Skeletal muscle tissue (tissue), 4 donors: ENCODE data around the gene SNX5. TPM values are rescaled to one million over a fixed set of nuclear protein-coding genes. Genes with fewer than 3 reads are reported as not detected.

ENCODE experiments used
- H3K27ac ChIP-seq: one replicate; pipeline ENCODE4 v1.7.0; 2013; ENCODE audit warnings: mild to moderate bottlenecking, low read depth, low read length, inconsistent platforms
- H3K27me3 ChIP-seq, 3 donors: one replicate each; pipeline ENCODE4 v1.7.0; 2013; ENCODE audit warnings: low read length in 3 of 3; ENCODE audit not compliant: control insufficient read depth in 3 of 3, insufficient read depth in 3 of 3
- H3K36me3 ChIP-seq, 3 donors: one replicate each; pipeline ENCODE4 v1.7.0; 2013; ENCODE audit warnings: low read length in 3 of 3; ENCODE audit not compliant: control insufficient read depth in 3 of 3, insufficient read depth in 3 of 3
- H3K4me1 ChIP-seq, 3 donors: one replicate each; pipeline ENCODE4 v1.7.0; 2013; ENCODE audit warnings: low read length in 3 of 3, mild to moderate bottlenecking in 3 of 3; ENCODE audit not compliant: control insufficient read depth in 3 of 3, insufficient read depth in 3 of 3
- H3K4me3 ChIP-seq, 3 donors: one replicate each; pipeline ENCODE4 v1.7.0; 2013; ENCODE audit warnings: low read length in 3 of 3
- H3K9ac ChIP-seq, 3 donors: one replicate each; pipeline ENCODE4 v1.7.0; 2013; ENCODE audit warnings: low read length in 3 of 3, mild to moderate bottlenecking in 3 of 3, moderate library complexity in 2 of 3, low read depth in 1 of 3
- H3K9me3 ChIP-seq, 3 donors: one replicate each; pipeline ENCODE4 v1.7.0; 2013; ENCODE audit warnings: low read length in 3 of 3; ENCODE audit not compliant: control insufficient read depth in 3 of 3
- total RNA-seq: library from RNA; depleted of rRNA; stranded (reverse); fragments of >200 nt; gene quantifications from one replicate; pipeline ENCODE4 v1.2.3, GENCODE V29; 2014
- donor health status: Osteomylitis.

The SNX5 gene
- total RNA-seq, 1 donor from 2014 or later = 95.0 TPM

DNA sequence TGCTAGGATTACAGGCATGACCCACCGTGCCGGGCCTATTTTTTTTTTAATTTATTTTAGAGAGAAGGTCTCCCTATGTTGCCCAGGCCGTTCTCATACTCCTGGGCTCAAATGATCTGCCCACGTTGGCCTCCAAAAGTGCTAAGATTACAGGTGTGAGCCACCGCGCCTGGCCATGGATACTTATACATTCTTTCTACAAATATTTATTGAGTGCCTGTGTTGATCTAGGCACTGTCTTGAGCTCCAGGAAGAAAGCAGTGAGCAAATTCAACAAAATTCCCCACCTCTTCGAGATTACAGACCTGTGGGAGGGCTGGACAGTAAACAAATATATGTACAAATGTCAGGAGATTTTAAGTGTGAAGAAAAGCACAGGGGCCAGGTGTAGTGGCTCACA is 38.1 kb upstream of the SNX5 start:
- Histone ChIP-seq H3K36me3 (no peaks in the 10 kb centered on the region), H3K4me1 (peaks cover 7 to 21% (median 10%) of the 10 kb centered on the region in 3 donors), H3K9me3 (no peaks in the 10 kb centered on the region)

DNA sequence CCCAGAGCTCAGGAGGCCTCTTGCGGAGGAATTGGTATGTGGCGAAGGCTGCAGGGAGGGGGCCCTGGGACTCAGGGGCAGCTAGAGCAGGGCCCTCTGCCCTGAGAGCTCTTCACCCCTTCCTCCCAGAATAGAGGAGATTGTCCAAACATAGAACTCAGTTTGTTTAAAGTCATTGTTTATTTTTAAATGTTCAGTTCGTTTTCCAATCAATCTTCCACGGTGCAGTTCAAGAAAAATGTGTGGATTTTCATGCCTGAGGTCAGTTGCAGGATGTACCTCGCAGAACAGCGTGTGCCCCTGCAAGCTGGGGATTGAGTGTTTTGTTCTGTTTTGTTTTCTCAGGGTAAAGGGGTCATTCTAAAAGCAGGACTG is 37.4 kb upstream of the SNX5 start:
- H3K9me3 ChIP-seq = no peaks in the 10 kb centered on the region
- H3K27me3 ChIP-seq = no peaks in the 10 kb centered on the region
- H3K4me1 ChIP-seq = peaks cover 7 to 26% (median 17%) of the 10 kb centered on the region in 3 donors
- no peak overlapping the region for H3K4me3 ChIP-seq
- peak overlapping the region in 1 of 3 donors; percentile 47 for H3K9ac ChIP-seq
- H3K27ac ChIP-seq = no peak overlapping the region
- no peaks in the 10 kb centered on the region for H3K36me3 ChIP-seq

More for the DNA sequence above, 38.1 kb upstream of the SNX5 start:
- Histone ChIP-seq H3K27me3 (no peaks in the 10 kb centered on the region), H3K27ac (no peak overlapping the region), H3K4me3 (no peak overlapping the region), H3K9ac (no peak overlapping the region)

DNA sequence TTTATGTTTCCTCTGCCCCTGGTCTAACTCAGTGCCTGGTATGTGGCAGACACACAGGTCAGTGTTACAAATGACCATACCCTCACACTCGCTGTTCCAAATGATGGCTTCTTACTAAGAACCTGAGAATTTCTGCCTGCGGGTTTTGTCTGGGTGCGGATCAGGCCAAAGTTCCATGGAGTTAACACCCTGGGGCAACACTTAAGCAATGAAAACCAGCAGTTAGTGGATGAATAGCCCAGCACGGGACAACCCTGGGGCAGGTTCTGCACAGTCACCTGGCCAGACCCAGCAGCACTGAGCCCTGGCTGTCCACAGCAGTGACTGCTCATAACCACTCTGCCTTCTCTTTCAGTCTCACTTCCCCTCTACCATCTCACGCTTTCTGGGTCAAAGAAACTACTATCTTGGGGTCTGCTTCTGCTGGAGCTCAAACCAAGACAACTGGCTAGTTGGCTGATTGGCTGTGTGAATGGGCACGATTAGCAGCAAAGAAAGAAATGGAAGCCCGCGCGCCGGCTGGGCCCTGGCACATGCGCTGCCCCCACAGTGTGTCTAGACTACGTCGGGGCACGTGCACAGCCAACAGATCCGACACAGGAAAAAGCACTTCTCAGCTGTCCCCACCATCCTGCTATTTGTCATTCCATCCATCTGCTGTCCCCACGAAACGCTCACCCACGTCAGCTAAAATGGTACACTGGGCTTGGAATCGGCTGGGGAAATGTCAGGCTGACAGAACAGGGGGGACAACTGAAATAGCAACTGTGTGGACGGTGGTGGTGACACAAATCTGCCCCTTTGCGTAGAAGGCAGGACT is 36.8 kb upstream of the SNX5 start:
- Histone ChIP-seq H3K27me3 (no peaks in the 10 kb centered on the region), H3K4me1 (peaks cover 7 to 26% (median 17%) of the 10 kb centered on the region in 3 donors), H3K4me3 (no peak overlapping the region), H3K27ac (peak overlapping the region; percentile 51), H3K9me3 (no peaks in the 10 kb centered on the region), H3K36me3 (no peaks in the 10 kb centered on the region), H3K9ac (peak overlapping the region in 1 of 3 donors; percentile 47)

DNA sequence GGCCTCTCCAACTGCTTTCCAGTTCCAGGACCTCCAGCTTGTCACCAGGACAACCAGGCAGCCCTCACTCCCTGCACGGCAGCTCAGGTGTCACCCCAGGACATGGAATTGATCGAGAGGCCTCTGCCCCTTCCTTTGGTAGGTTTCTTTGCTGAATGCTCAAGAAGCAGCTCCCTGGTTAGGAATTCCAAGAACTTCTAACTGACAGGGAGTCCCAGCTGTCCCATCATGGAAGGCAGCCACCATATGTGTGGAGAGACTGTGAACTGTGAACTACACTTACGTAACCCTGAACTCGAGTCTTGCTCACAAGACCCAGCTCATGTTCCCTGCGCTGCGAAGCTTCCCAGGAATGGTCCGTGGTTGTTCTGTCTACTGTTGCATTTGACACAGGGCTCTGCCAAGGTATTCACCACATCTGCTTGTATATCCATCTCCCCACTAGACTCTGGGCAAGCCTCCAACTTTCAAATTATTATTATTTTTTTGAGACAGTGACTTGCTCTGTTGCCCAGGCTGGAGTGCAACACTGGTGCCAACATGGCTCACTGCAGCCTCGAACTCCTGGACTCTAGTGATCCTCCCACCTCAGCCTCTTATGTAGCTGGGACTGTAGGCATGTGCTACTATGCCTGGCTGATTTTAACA is 35.9 kb upstream of the SNX5 start:
- H3K36me3 ChIP-seq = no peaks in the 10 kb centered on the region
- H3K9me3 ChIP-seq = no peaks in the 10 kb centered on the region
- peaks cover 7 to 26% (median 17%) of the 10 kb centered on the region in 3 donors for H3K4me1 ChIP-seq
- no peak overlapping the region for H3K9ac ChIP-seq
- H3K4me3 ChIP-seq = no peak overlapping the region
- H3K27ac ChIP-seq = peak overlapping the region; percentile 51
- H3K27me3 ChIP-seq = no peaks in the 10 kb centered on the region

DNA sequence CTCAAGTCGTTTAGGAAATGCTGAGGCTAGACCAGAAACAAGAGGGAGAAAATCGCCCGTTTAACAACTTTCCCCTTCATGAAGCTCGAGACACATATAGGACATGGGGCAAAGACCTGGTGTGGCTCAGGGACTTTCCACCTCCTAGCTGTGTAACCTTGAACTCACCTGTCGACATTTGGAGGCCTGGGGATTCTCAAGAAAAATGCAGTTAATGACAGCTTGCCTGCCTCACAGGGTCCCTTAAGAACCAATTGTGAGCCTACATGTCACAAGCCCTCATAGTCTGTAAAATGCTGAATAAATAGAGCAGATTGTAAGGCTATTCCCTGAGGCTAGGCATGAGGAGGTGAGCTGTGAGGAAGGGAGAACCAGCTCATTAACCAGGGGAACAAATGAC is 35.3 kb upstream of the SNX5 start:
- H3K27ac ChIP-seq = peak overlapping the region; percentile 51
- no peak overlapping the region for H3K9ac ChIP-seq

DNA sequence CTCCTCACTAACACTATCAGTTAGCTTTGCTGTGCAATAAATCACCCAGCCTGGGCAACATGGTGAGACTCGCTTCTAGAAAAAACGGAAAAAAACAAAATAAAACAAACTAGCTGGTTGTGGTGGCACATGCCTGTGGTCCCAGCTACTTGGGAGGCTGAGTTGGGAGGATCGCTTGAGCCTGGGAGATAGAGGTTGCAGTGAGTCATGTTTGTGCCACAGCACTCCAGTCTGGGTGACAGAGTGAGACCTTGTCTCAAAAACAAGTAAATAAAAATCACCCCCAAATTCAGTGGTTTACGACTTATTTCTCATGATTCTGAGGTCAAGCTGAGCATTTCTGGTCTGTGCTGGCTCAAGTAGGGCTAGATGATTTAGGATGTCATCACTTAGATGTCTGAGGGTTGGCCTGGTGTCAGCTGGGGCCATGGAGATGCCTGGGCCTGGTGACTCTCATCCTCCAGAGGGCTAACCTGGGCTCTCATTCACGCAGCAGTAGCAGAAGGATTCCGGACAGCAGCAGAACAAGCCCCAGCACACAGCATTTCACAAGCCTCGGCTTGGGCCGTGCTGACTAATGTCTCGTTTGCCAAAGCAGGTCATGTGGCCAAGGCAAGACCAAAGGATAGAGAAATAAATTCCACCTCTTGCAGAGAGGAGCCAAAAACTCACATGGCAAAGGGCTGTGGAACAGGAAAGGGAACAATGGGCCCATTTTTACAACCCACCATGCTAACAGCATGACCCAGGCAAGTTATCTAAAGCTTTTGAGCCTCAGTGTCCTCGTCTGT is 32.7 kb upstream of the SNX5 start:
- H3K36me3 ChIP-seq = no peaks in the 10 kb centered on the region
- H3K27ac ChIP-seq = no peak overlapping the region
- H3K9me3 ChIP-seq = no peaks in the 10 kb centered on the region
- no peaks in the 10 kb centered on the region for H3K27me3 ChIP-seq
- no peak overlapping the region for H3K4me3 ChIP-seq
- peak overlapping the region in 1 of 3 donors; percentile 54 for H3K9ac ChIP-seq
- peaks cover 9 to 24% (median 18%) of the 10 kb centered on the region in 3 donors for H3K4me1 ChIP-seq

More for the DNA sequence above, 35.3 kb upstream of the SNX5 start:
- no peak overlapping the region for H3K4me3 ChIP-seq
- H3K27me3 ChIP-seq = no peaks in the 10 kb centered on the region
- no peaks in the 10 kb centered on the region for H3K36me3 ChIP-seq
- H3K9me3 ChIP-seq = no peaks in the 10 kb centered on the region
- H3K4me1 ChIP-seq = peaks cover 7 to 26% (median 17%) of the 10 kb centered on the region in 3 donors

DNA sequence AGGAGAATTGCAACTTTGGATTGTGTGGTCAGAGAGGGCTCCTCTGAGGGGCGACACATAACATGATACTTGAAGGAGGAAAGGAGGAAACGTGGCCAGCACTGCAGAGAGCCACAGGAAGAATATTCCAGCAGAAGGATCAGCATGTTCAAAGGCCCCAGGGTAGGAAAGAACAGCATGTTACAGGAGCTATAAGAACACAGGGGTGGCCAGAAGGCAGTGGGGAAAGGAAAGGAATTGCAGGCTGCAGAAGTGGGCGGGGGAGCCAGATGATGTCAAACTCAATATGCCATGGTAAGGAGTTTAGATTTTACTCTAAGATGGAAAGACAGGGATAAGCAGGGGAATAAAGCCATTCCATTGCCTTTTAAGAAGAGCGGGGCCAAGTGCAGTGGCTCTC is 31.0 kb upstream of the SNX5 start:
- Histone ChIP-seq H3K36me3 (no peaks in the 10 kb centered on the region), H3K27ac (no peak overlapping the region), H3K4me1 (peaks cover 10 to 19% (median 18%) of the 10 kb centered on the region in 3 donors), H3K9ac (no peak overlapping the region), H3K9me3 (no peaks in the 10 kb centered on the region), H3K4me3 (no peak overlapping the region), H3K27me3 (no peaks in the 10 kb centered on the region)

GRCh38 chr20:17998446-17998845 is 29.9 kb upstream of the SNX5 start:
- Histone ChIP-seq H3K9me3 (no peaks in the 10 kb centered on the region), H3K27ac (no peak overlapping the region), H3K36me3 (no peaks in the 10 kb centered on the region), H3K9ac (no peak overlapping the region), H3K4me3 (no peak overlapping the region), H3K4me1 (peaks cover 3 to 11% (median 10%) of the 10 kb centered on the region in 3 donors), H3K27me3 (no peaks in the 10 kb centered on the region)

DNA sequence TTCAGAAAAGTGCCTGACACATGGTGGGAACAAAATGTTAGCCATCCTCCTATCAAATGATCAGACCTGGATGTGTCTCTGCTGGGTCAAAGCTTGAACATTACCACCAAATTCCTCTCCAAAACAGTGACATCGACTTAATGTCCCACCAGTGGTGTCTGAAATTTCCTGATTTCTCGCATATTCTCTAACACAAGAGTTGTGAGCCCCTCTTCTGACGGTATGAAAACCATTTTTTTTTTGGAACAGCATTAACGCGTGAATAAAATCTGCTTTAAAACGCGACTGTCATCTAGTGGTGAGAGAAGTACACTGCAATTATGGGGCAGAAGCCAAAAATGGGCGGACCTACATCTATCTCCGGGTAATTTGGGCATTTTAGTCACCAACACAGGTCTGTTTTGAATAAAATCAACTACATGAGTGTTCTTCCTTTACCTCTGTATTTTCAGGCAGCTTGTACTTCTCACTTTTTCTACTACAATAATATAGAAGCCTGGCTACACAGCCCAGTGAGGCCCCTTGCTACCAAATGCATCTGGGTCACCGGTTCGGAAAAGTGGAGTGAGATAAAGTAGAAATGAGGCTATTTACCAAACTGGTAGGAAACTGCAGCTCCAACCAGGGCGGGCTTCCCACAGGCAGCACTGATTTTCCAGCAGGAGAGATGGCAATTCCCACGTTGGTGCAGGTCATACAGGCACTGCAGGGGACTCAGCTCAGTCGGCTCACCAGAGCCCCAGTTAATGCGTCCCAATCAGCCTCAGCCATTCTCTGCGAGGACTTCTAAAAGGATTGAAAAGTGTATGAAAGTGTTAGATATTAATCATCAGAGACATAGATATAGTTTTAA is 27.6 kb upstream of the SNX5 start:
- Histone ChIP-seq H3K4me1 (peaks cover 3 to 5% (median 4%) of the 10 kb centered on the region in 3 donors), H3K36me3 (no peaks in the 10 kb centered on the region), H3K9ac (peak overlapping the region in 2 of 3 donors; percentile 15 to 46), H3K27me3 (no peaks in the 10 kb centered on the region), H3K27ac (no peak overlapping the region), H3K9me3 (no peaks in the 10 kb centered on the region), H3K4me3 (peak overlapping the region in 1 of 3 donors; percentile 12)
